Hepatocyte (in vitro differentiated cells): ENCODE results near the gene SLC19A1. TPM values are rescaled to one million over a fixed set of nuclear protein-coding genes. Genes with fewer than 3 reads are reported as not detected.

Experiments
- DNase-seq: peaks from one replicate; pipeline ENCODE4 v3.0.0-alpha.2; 2016; ENCODE audit warnings: low spot score
- H2AFZ ChIP-seq: fragments of 200-600 bp; sonication (generic); 2 replicates; pipeline ENCODE4 v1.6.0; 2016; ENCODE audit warnings: antibody characterized with exemption, mild to moderate bottlenecking
- H3K27ac ChIP-seq: fragments of 200-600 bp; sonication (generic); 2 replicates; pipeline ENCODE4 v1.5.1; 2016; ENCODE audit warnings: mild to moderate bottlenecking
- H3K27me3 ChIP-seq: fragments of 200-600 bp; sonication (generic); 2 replicates; pipeline ENCODE4 v1.6.1; 2016
- H3K36me3 ChIP-seq: fragments of 200-600 bp; sonication (generic); replicated peaks from 2 replicates; pipeline ENCODE4 v1.5.1; 2016; ENCODE audit warnings: low read depth; ENCODE audit not compliant: insufficient read depth
- H3K4me1 ChIP-seq: fragments of 200-600 bp; sonication (generic); 2 replicates; pipeline ENCODE4 v1.5.1; 2016; ENCODE audit warnings: mild to moderate bottlenecking, moderate library complexity; ENCODE audit not compliant: insufficient read depth
- H3K4me2 ChIP-seq: fragments of 200-600 bp; sonication (generic); 2 replicates; pipeline ENCODE4 v1.6.0; 2016
- H3K4me3 ChIP-seq: fragments of 200-600 bp; sonication (generic); 2 replicates; pipeline ENCODE4 v1.5.1; 2016; ENCODE audit warnings: mild to moderate bottlenecking
- H3K79me2 ChIP-seq: fragments of 200-600 bp; sonication (generic); 2 replicates; pipeline ENCODE4 v1.6.0; 2017; ENCODE audit warnings: mild to moderate bottlenecking
- H3K9me2 ChIP-seq: fragments of 200-600 bp; sonication (generic); replicated peaks from 2 replicates; pipeline ENCODE4 v1.6.0; 2017; ENCODE audit warnings: mild to moderate bottlenecking; ENCODE audit not compliant: insufficient read depth
- H3K9me3 ChIP-seq: fragments of 200-600 bp; sonication (generic); 2 replicates; pipeline ENCODE4 v1.5.1; 2016; ENCODE audit warnings: low read depth, mild to moderate bottlenecking
- H4K20me1 ChIP-seq: fragments of 200-600 bp; sonication (generic); 2 replicates; pipeline ENCODE4 v1.6.0; 2016; ENCODE audit warnings: mild to moderate bottlenecking; ENCODE audit not compliant: insufficient read depth, poor library complexity, severe bottlenecking
- EZH2 ChIP-seq: fragments of 200-600 bp; sonication (generic); IDR thresholded peaks from 2 replicates; pipeline ENCODE4 v1.6.1; 2016; ENCODE audit warnings: antibody characterized with exemption, mild to moderate bottlenecking, borderline replicate concordance
- EZH2phosphoT487 ChIP-seq: fragments of 200-600 bp; sonication (generic); IDR thresholded peaks from one replicate; pipeline ENCODE4 v1.6.1; 2018; ENCODE audit warnings: antibody characterized with exemption, mild to moderate bottlenecking, low read depth, moderate library complexity; ENCODE audit not compliant: unreplicated experiment, severe bottlenecking
- WGBS: methylation state at CpG from one replicate; pipeline ENCODE4 v1.1.6; 2016; ENCODE audit warnings: low lambda C conversion rate; ENCODE audit errors: missing lambda C conversion rate; 5-methylcytosine and 5-hydroxymethylcytosine counted together
- polyA plus RNA-seq: library from polyadenylated mRNA; unstranded; fragments of >200 nt; fragmentation: Nextera tagmentation; extraction: Ambion mirVana; gene quantifications from 2 replicates; pipeline ENCODE4 v1.2.1, GENCODE V29; 2016
- total RNA-seq: library from RNA; depleted of rRNA; stranded (reverse); fragments of >200 nt; gene quantifications from 2 replicates; pipeline ENCODE4 v1.2.3, GENCODE V29; 2014
- TF ChIP-seq, protein P1 (sequence below): fragments of 200-600 bp; sonication (generic); IDR thresholded peaks from 2 replicates; pipeline ENCODE4 v1.5.1; 2016; ENCODE audit warnings: antibody characterized with exemption, mild to moderate bottlenecking; ENCODE audit not compliant: poor library complexity

SLC19A1 gene
- total and polyA plus RNA-seq, 2 experiments from 2014 or later = 7.7 to 24.8 TPM

DNA sequence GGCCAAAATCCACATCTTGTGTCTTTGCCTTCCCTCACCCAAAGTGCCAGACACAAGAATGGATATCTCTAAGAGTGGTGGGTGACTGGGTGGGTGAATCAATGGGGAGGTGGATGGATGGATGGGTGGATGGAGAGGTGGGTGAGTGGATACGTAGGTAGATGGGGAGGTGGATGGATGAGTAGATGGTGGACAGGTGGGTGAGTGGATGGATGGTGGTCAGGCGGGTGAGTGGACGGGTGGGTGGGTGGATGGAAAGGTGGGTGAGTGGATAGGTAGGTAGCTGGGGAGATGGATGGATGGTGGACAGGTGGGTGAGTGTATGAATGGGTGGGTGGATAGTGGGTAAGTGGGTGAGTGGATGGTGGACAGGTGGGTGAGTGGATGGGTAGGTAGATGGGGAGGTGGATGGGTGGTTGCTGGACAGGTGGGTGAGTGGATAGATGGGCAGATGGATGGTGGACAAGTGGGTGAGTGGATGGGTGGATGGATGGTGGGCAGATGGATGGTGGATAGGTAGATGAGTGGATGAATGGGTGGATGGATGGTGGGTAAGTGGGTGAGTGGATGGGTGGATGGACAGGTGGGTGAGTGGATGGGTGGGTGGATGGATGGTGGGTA is 34.2 kb downstream of the SLC19A1 start:
- Histone ChIP-seq H3K27me3 (no peaks in the 10 kb centered on the region), H3K4me3 (no peak overlapping the region), H3K79me2 (no peaks in the 10 kb centered on the region), H3K27ac (no peak overlapping the region), H3K9me3 (no peaks in the 10 kb centered on the region), H3K9me2 (no peaks in the 10 kb centered on the region), H2AFZ (no peak overlapping the region), H3K4me2 (no peak overlapping the region), H4K20me1 (no peaks in the 10 kb centered on the region), H3K36me3 (no peaks in the 10 kb centered on the region), H3K4me1 (no peaks in the 10 kb centered on the region)
- DNase-seq = no peak
- 100% methylated on average over 1 of the region's 3 CpGs for WGBS
- TF ChIP-seq, protein P1, sequence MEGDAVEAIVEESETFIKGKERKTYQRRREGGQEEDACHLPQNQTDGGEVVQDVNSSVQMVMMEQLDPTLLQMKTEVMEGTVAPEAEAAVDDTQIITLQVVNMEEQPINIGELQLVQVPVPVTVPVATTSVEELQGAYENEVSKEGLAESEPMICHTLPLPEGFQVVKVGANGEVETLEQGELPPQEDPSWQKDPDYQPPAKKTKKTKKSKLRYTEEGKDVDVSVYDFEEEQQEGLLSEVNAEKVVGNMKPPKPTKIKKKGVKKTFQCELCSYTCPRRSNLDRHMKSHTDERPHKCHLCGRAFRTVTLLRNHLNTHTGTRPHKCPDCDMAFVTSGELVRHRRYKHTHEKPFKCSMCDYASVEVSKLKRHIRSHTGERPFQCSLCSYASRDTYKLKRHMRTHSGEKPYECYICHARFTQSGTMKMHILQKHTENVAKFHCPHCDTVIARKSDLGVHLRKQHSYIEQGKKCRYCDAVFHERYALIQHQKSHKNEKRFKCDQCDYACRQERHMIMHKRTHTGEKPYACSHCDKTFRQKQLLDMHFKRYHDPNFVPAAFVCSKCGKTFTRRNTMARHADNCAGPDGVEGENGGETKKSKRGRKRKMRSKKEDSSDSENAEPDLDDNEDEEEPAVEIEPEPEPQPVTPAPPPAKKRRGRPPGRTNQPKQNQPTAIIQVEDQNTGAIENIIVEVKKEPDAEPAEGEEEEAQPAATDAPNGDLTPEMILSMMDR = no peak
- TF ChIP-seq EZH2 (no peak), EZH2phosphoT487 (no peak)

DNA sequence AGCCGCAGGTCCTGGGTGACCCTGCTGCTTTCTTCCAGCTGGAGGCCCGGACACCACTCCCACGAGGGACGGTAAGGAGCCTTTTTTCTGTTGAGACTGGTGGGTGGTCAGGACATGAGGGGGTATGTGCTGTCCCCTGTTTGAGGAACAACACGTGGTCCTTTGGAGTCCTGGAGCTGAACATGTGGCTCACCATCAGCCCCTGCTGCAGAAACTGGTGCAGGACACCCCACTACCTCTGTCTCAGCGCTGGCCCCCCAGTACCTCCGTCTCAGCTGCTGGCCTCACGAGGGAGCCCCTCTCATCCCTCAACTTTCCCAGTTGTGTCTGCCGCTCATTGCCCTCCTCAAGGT is 34.7 kb downstream of the SLC19A1 start:
- no peaks in the 10 kb centered on the region for H3K27me3 ChIP-seq
- no peak for DNase-seq
- no peak overlapping the region for H3K4me3 ChIP-seq
- no peak overlapping the region for H2AFZ ChIP-seq
- H4K20me1 ChIP-seq = no peaks in the 10 kb centered on the region
- WGBS = 96% methylated on average over 9 of the region's 9 CpGs
- no peaks in the 10 kb centered on the region for H3K9me2 ChIP-seq
- no peaks in the 10 kb centered on the region for H3K4me1 ChIP-seq
- H3K36me3 ChIP-seq = no peaks in the 10 kb centered on the region
- TF ChIP-seq EZH2 = no peak
- TF ChIP-seq, protein P1 = no peak
- TF ChIP-seq EZH2phosphoT487 = no peak
- H3K9me3 ChIP-seq = no peaks in the 10 kb centered on the region
- no peak overlapping the region for H3K4me2 ChIP-seq
- no peaks in the 10 kb centered on the region for H3K79me2 ChIP-seq
- no peak overlapping the region for H3K27ac ChIP-seq

DNA sequence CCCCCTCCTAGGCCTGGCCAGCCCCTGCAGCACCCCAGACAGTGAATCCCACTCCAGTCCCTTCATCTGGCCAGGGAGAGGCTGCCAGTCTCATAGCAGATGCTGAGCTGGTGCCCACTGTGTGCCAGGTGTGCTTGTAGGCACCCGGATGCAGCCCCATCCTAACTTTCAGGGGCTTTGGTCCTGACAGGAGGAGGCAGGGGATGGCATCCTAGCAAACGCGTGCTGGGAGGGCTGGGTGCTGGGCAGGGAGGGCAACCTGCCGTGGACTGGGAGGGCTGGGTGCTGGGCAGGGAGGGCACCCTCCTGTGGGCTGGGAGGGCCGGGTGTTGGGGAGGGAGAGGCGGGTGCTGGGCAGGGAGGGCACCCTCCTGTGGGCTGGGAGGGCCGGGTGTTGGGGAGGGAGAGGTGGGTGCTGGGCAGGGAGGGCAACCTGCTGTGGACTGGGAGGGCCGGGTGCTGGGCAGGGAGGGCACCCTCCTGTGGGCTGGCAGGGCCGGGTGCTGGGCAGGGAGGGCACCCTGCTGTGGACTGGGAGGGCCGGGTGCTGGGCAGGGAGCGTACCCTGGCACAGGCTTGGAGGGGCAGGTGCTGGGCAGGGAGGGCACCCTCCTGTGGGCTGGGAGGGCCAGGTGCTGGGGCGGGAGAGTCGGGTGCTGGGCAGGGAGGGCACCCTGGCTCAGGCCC is 35.3 kb downstream of the SLC19A1 start:
- H2AFZ ChIP-seq = no peak overlapping the region
- DNase-seq = no peak
- H4K20me1 ChIP-seq = no peaks in the 10 kb centered on the region
- H3K36me3 ChIP-seq = no peaks in the 10 kb centered on the region
- H3K9me3 ChIP-seq = no peaks in the 10 kb centered on the region
- H3K9me2 ChIP-seq = no peaks in the 10 kb centered on the region
- no peak overlapping the region for H3K27ac ChIP-seq
- no peak overlapping the region for H3K4me3 ChIP-seq
- H3K4me1 ChIP-seq = no peaks in the 10 kb centered on the region
- H3K4me2 ChIP-seq = no peak overlapping the region
- WGBS = 83% methylated on average over 4 of the region's 13 CpGs
- TF ChIP-seq, protein P1 = no peak
- no peak for TF ChIP-seq EZH2phosphoT487
- no peak for TF ChIP-seq EZH2
- no peaks in the 10 kb centered on the region for H3K27me3 ChIP-seq
- H3K79me2 ChIP-seq = no peaks in the 10 kb centered on the region
